Transverse colon (tissue), 4 donors: ENCODE results near the gene PDZD2. TPM values are rescaled to one million over a fixed set of nuclear protein-coding genes. Genes with fewer than 3 reads are reported as not detected.

Experiments used
- DNase-seq: peaks from one replicate; pipeline ENCODE4 v3.0.0-alpha.2; 2019
- H3K27ac ChIP-seq, 4 donors: fragments of 200-600 bp; sonication (generic); 2 replicates each; pipeline ENCODE4 v1.5.1; 2016 to 2018; ENCODE audit warnings: inconsistent platforms in 4 of 4
- H3K27me3 ChIP-seq: fragments of 200-600 bp; sonication (generic); 2 replicates; pipeline ENCODE4 v1.5.1; 2017; ENCODE audit warnings: inconsistent platforms
- H3K36me3 ChIP-seq, 4 donors: fragments of 200-600 bp; sonication (generic); 2 replicates each; pipeline ENCODE4 v1.5.1; 2017 to 2019; ENCODE audit warnings: inconsistent platforms in 4 of 4
- H3K4me1 ChIP-seq, 4 donors: fragments of 200-600 bp; sonication (generic); 2 replicates each; pipeline ENCODE4 v1.5.1; 2017 to 2020; ENCODE audit warnings: inconsistent platforms in 4 of 4
- H3K4me3 ChIP-seq, 4 donors: fragments of 200-600 bp; sonication (generic); 1 replicate in 1 of 4; 2 replicates in 3 of 4; pipeline versions ENCODE4 v1.5.1 to v1.6.1; 2017 to 2019; ENCODE audit warnings: inconsistent platforms in 4 of 4
- H3K9me3 ChIP-seq, 2 donors: fragments of 200-600 bp; sonication (generic); 2 replicates each; pipeline ENCODE4 v1.5.1; 2017 to 2019; ENCODE audit warnings: inconsistent platforms in 2 of 2
- CTCF ChIP-seq, 5 experiments: fragments of 200-600 bp in 3 of 5; fragments of 450-650 bp in 2 of 5; sonication (generic) in 3 of 5; IDR thresholded peaks; 1 replicate in 2 of 5; 2 replicates in 3 of 5; pipeline ENCODE4 v1.5.1; 2016 to 2017; ENCODE audit warnings: antibody characterized with exemption in 5 of 5, inconsistent platforms in 3 of 5, mild to moderate bottlenecking in 2 of 5, moderate library complexity in 1 of 5
- EP300 ChIP-seq: sonication (generic); formaldehyde crosslinking; IDR thresholded peaks from one replicate; pipeline ENCODE4 v1.6.1; 2017; ENCODE audit warnings: antibody characterized with exemption, low read depth
- POLR2A ChIP-seq: fragments of 450-650 bp; IDR thresholded peaks from one replicate; pipeline ENCODE4 v1.6.1; 2016; ENCODE audit warnings: antibody characterized with exemption, mild to moderate bottlenecking, moderate library complexity
- POLR2AphosphoS5 ChIP-seq, 3 donors: sonication (generic); formaldehyde crosslinking; IDR thresholded peaks; one replicate each; pipeline ENCODE4 v1.6.1; 2016; ENCODE audit warnings: antibody characterized with exemption in 3 of 3
- WGBS, 2 donors: methylation state at CpG; one replicate each; pipeline ENCODE4 v1.1.5; 2018; ENCODE audit warnings: low coverage in 1 of 2; 5-methylcytosine and 5-hydroxymethylcytosine counted together
- in situ Hi-C, 4 donors: fragments of 200-750 bp; cut with MboI; loops; one replicate each; pipeline versions ENCODE4 v1.15.0 to v1.15.1; 2017; ENCODE audit warnings: low sequenced_read_pairs in 3 of 4, low pct_ligation_motif_present in 1 of 4, low pct_unique_long_range_greater_than_20kb in 1 of 4
- intact Hi-C: fragments of 100-400 bp; cut with DNase I; formaldehyde crosslinking; loops from one replicate; pipeline ENCODE4 v1.15.1; 2023; ENCODE audit warnings: low total_unique reads
- total RNA-seq, 4 donors: library from RNA; depleted of rRNA; stranded (reverse); fragments of >200 nt; gene quantifications; one replicate each; pipeline ENCODE4 v1.1.0, GENCODE V29; 2016

Gene PDZD2
- total RNA-seq, 4 donors from 2014 or later = 2.0 to 3.7 (median 2.8) TPM

- no peak for TF ChIP-seq POLR2AphosphoS5 (IDR thresholded peaks at IDR 0.05)
- no peak for TF ChIP-seq EP300
- TF ChIP-seq POLR2A = no peak
- TF ChIP-seq CTCF (IDR thresholded peaks at IDR 0.05) = no peak
Observed at GRCh38 chr5:31867219-31867618, 228.3 kb downstream of the PDZD2 start.

GRCh38 chr5:31880449-31880848 lies 241.5 kb downstream of the PDZD2 start:
- Histone ChIP-seq H3K9me3 (no peaks in the 10 kb centered on the region), H3K4me3 (no peak overlapping the region), H3K4me1 (no peaks in the 10 kb centered on the region), H3K36me3 (no peaks in the 10 kb centered on the region), H3K27ac (no peak overlapping the region), H3K27me3 (no peaks in the 10 kb centered on the region)
- DNase-seq = no peak
- no peak for TF ChIP-seq POLR2A
- no peak for TF ChIP-seq CTCF (IDR thresholded peaks at IDR 0.05)
- TF ChIP-seq EP300 = no peak
- no peak for TF ChIP-seq POLR2AphosphoS5 (IDR thresholded peaks at IDR 0.05)
- 76 to 88% methylated on average over 2 to 3 of the region's 3 CpGs for WGBS, 2 donors
- intact Hi-C loops (no loop called here), in situ Hi-C loops (no loop called here)

More at GRCh38 chr5:31867219-31867618, 228.3 kb downstream of the PDZD2 start:
- H3K36me3 ChIP-seq = no peaks in the 10 kb centered on the region
- 74 to 100% methylated on average over 1 to 4 of the region's 4 CpGs for WGBS, 2 donors
- no peaks in the 10 kb centered on the region for H3K27me3 ChIP-seq
- no peak overlapping the region for H3K27ac ChIP-seq
- no peak overlapping the region for H3K4me3 ChIP-seq
- intact Hi-C loops = no loop called here
- no peaks in the 10 kb centered on the region for H3K9me3 ChIP-seq
- no peak for DNase-seq
- H3K4me1 ChIP-seq = no peaks in the 10 kb centered on the region
- in situ Hi-C loops = no loop called here

- intact Hi-C loops = no loop called here
- in situ Hi-C loops = no loop called here
- H3K4me3 ChIP-seq = no peak overlapping the region
- no peaks in the 10 kb centered on the region for H3K27me3 ChIP-seq
- no peaks in the 10 kb centered on the region for H3K36me3 ChIP-seq
- no peak for DNase-seq
- TF ChIP-seq POLR2A (no peak), CTCF (IDR thresholded peaks at IDR 0.05) (no peak), EP300 (no peak)
- H3K4me1 ChIP-seq = peaks cover 0 to 4% (median 0%) of the 10 kb centered on the region in 4 donors
- 42 to 60% methylated on average over 5 of the region's 5 CpGs for WGBS, 2 donors
- H3K9me3 ChIP-seq = no peaks in the 10 kb centered on the region
- no peak overlapping the region for H3K27ac ChIP-seq
Observed at GRCh38 chr5:31884896-31885295, 246.0 kb downstream of the PDZD2 start.

- 75% methylated on average over 4 of the region's 4 CpGs for WGBS, 2 donors
- Histone ChIP-seq H3K4me3 (no peak overlapping the region), H3K9me3 (no peaks in the 10 kb centered on the region), H3K27ac (no peak overlapping the region), H3K27me3 (no peaks in the 10 kb centered on the region), H3K4me1 (peaks cover 0 to 4% (median 0%) of the 10 kb centered on the region in 4 donors), H3K36me3 (no peaks in the 10 kb centered on the region)
- in situ Hi-C loops = no loop called here
- DNase-seq = no peak
- intact Hi-C loops = no loop called here
- TF ChIP-seq POLR2AphosphoS5 (IDR thresholded peaks at IDR 0.05) (no peak), CTCF (IDR thresholded peaks at IDR 0.05) (no peak), POLR2A (no peak), EP300 (no peak)
Observed at GRCh38 chr5:31886206-31886605, 247.3 kb downstream of the PDZD2 start.
